HG02642 (cell line): ENCODE data around the gene SLC12A1.

Source experiments
- ATAC-seq: cut with Tn5 transposase; IDR thresholded peaks from one replicate; pipeline ENCODE4 v1.9.1; 2021; ENCODE audit warnings: mild to moderate bottlenecking; ENCODE audit not compliant: unreplicated experiment, poor library complexity

Gene SLC12A1

DNA sequence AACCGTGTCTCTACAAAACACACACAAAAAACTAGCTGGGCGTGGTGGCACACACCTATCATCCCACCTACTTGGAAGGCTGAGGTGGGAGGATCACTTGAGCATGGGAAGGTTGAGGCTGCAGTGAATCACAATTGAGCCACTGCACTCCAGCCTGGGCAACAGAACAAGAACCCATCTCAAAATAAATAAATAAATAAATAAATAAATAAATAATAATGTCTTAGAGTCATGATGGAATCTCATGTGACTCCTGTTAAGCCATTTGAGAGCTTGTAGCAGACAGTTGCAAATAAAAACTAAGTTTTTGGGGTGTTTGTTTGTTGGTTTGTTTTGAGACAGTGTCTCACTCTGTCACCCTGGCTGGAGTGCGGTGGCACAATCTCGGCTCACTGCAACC lies 33.2 kb downstream of the SLC12A1 start:
- ATAC-seq: no peak

DNA sequence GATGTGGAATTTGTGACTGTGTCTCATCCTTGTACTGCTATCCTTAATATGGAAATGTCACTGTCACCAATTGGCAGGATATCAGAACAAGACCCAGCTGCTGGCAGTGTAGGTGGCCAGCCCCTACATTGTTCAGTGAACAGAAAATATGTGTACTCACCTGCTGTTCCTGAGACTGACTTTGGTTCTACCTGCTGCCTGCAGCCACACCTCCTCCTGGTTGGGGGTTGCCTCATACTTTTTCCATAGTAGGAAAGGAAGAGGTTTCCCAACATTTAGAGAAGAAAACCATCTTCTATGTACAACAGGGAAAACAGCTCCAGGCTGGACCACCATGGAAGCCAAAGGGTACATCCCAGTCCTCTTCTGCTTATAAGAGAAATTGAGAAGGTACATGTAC lies 35.9 kb downstream of the SLC12A1 start:
- no peak for ATAC-seq

DNA sequence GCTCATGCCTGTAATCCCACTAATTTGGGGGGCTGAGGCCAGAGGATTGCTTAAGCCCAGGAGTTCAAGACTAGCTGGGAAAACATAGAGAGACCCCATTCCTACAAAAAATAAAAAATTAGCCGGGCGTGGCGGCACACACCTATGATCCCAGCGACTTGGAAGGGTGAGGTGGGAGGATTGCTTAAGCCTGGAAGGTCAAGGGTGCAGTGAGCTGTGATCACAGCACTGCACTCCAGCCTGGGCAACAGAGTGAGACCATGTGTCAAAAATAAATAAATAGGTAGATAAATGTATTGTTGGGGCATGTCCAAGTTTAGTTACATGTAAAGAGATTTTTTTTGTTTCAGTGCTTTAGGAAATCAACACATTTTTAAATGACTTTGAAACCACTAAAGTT lies 36.4 kb downstream of the SLC12A1 start:
- ATAC-seq: no peak

GRCh38 chr15:48244921-48245320 lies 38.8 kb downstream of the SLC12A1 start:
- ATAC-seq: no peak

GRCh38 chr15:48248414-48248813 lies 42.3 kb downstream of the SLC12A1 start:
- ATAC-seq: no peak

DNA sequence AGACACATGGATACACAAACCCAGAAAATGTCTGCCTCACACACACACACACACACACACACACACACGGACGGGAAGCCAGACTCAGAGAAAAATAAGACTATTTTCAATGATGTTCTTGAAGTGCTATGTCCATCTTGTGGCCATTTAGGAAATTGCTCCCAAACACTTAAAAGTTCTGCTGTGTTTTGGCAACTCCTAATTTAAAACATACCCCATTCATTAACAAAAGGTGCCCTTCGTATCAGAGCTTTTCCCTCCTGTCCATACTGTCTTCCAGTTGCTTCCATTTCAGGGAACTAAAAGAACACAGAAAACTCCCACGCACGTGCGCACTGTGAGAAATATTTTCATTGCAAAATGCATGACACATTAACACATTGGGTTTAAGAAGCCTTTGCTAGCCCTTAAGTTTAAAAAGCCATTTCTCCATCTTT lies 44.6 kb downstream of the SLC12A1 start:
- peak; percentile 56 for ATAC-seq

DNA sequence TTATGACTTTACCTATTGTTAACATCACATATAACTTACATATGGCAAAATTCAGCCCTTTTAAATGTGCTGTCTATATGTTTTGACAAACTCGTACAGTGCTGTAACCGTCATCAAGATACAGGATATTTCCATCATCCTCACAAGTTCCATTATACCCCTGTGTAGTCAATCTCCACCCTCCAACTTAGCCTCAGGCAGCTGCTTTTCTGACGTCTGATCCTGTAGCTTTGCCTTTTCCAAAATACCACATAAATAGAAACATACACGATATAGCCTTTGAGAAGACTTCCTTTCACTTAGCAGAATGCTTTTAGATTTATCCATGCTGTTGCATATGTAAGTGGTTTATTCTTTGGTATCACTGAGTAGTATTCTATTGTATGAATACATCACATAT lies 47.1 kb downstream of the SLC12A1 start:
- ATAC-seq: no peak

DNA sequence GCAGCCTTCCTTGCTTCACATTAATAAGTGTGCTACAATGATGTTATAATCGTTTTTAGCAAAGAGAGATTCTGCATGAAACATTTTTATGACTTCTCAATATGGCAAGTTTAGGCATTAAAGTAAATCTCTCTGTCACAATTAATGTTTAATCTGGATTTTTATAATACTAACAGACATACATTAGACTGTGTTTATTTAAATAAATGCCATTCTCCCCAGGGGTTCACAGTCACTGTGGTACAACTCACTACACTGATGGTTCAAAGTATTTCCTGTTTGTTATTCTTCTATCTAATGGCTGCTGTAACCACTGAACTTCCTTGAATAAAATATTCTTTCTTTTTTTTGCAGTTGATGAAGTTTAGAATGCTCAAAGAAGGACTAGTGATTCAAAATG lies 59.0 kb downstream of the SLC12A1 start:
- no peak for ATAC-seq

GRCh38 chr15:48266024-48266689 lies 60.1 kb downstream of the SLC12A1 start:
- ATAC-seq: no peak

- ATAC-seq: no peak
Observed at GRCh38 chr15:48267766-48268165, 61.7 kb downstream of the SLC12A1 start.

- no peak for ATAC-seq
Observed at GRCh38 chr15:48273049-48273448, 66.9 kb downstream of the SLC12A1 start.

DNA sequence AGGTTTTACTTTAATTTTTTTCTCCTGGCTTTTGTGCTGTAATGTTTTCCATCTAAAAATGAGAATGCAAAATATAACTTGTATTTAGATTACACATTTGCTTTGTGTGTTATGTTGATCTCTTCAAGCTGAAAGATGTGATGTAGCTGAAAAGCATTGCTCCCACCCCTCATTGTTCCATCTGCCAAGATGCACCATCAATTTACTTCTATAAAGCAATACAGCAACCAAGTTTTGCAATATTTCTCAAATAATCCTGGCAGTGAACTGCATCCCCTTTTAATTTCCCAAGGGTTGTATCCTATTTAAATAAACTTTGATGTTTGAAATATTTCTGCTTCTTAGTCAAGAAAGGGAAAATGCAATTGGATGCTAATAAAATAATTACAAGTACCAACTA lies 72.6 kb downstream of the SLC12A1 start:
- ATAC-seq: no peak

DNA sequence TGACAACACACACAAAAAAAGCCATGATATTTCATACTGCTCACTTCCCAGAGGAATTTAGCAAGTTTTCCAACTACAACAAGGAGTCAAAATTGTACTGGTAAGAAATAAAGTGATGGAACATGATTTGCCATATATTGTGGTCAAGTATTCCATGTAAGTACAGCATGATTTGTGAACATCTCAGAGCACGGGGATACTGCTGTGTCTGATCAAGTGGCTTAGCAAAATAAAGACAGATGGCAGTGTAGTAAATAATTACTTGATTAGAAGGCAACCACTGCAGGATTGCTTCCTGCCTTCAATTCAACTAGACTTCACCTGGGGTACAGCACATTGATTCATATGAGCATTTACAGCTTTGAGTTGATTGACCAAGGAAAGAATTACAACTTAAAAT lies 73.5 kb downstream of the SLC12A1 start:
- ATAC-seq: no peak

GRCh38 chr15:48281674-48282073 lies 75.6 kb downstream of the SLC12A1 start:
- ATAC-seq: no peak

GRCh38 chr15:48282216-48282615 lies 76.1 kb downstream of the SLC12A1 start:
- ATAC-seq: no peak

GRCh38 chr15:48283396-48284145 lies 77.5 kb downstream of the SLC12A1 start:
- ATAC-seq: no peak

DNA sequence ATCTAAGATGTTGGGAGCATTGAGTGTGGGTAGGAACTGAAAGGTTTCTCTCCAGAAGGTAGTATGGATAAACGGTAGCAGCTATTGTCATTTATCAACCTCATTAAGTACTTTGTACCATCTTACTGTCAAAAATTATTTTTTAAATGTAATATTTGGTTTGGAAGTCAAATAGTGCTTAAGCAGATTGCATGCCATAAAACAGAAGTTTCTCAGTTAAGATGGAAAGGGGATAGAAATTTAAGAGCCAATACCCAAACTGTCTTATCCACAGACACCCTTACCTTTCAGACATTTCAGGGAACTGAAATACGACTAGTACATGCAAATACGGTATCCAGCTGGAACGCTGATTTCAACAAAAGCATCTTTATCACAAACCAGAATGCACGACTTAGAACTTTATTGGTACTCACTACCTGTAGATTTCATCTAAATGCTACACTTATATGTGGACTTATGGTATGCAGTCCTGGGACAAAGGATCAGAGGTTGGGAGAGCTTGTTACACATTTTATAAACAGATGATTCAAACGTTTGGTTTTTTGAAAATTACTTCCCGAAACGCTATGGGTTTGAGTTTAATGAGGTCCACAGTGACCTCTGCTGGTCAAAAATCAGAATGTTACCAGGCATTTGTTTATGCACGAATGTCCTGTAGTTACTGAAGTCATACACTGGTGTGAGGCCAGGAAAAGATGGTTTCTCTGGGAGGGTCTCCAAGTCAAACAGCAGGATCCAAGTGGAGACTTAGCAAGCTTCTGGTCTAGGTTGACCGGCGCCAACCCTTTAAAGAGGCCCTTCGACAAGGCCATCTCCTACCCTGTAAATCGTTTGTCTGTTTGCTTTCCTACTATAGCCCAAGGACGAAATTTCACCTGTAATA lies 79.5 kb downstream of the SLC12A1 start:
- no peak for ATAC-seq

GRCh38 chr15:48289628-48290027 lies 83.5 kb downstream of the SLC12A1 start:
- ATAC-seq: no peak

DNA sequence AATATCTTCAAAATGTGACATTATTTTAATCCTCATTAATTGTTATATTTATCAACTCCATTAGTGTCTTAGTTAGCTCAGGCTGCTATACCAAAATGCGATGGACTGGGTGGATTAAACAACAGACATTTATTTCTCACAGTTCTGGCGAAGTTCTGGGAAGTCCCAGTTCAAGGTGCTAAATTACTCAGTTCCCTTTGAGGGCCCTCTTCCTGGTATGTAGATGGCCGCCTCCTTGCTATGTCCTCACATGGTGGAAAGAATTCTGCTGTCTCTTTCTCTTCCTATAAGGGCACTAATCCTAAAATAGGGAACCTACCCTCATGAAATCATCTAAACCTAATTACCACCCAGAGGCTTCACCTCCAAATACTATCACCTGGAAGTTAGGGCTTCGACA lies 86.4 kb downstream of the SLC12A1 start:
- ATAC-seq: no peak

DNA sequence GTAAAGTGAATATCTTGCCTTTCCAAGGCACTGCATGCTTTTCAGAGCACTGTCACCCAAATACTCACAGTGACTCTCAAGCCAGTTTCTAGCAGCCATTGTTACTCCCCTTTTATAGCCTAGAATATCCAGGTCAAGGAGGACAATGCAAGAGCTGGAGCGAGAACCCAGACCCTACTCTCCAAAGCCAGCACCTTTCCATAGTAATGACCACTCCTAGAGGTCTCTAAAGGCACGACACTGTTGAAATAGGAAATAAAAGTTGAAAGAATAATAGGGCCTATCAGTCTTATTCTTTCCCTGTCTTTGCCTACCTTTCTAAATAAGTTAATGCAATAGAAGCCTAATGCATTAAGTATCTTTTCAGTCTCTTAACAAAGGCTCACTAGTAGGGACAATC lies 91.6 kb downstream of the SLC12A1 start:
- no peak for ATAC-seq

DNA sequence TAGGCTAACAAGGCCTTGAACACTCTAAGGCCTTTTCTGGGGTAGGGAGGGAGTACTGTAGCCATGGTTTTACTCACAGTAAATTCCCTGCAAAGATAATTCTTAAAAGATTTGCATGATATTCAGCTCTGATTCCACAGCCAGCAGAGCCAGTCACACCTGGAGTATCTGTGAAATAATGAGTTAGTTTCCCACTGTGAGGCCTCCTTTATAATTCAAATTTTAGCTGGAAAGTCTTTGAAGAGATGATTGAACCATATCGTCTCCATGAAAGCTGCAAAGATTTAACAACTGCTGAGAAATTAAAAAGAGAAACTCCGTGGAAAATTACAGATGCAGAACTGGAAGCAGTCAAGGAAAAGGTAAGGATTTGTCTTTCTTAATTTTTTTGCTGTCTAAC lies 92.8 kb downstream of the SLC12A1 start:
- ATAC-seq: no peak
